SK-N-SH (cell line): Measurements from ENCODE around the gene GPN2. TPM values are rescaled to one million over a fixed set of nuclear protein-coding genes. Genes with fewer than 3 reads are reported as not detected.

Experiments used
- EP300 ChIP-seq, 2 experiments: IDR thresholded peaks; 2 replicates each; pipeline versions ENCODE4 v1.4.0 to v1.6.1; 2012; ENCODE audit warnings: borderline replicate concordance in 1 of 2, low read depth in 1 of 2, low read length in 1 of 2
- EZH2phosphoT487 ChIP-seq: fragments of 200-600 bp; sonication (generic); IDR thresholded peaks from 2 replicates; pipeline ENCODE4 v1.6.1; 2017; ENCODE audit warnings: low read depth, mixed run types, mild to moderate bottlenecking, antibody characterized with exemption, moderate library complexity, borderline replicate concordance
- FOSL2 ChIP-seq: IDR thresholded peaks from 2 replicates; pipeline ENCODE4 v1.4.0; 2012; ENCODE audit warnings: low read depth, mild to moderate bottlenecking, moderate library complexity, borderline replicate concordance
- FOXJ3 ChIP-seq: sonication (generic); formaldehyde crosslinking; IDR thresholded peaks from 2 replicates; pipeline ENCODE4 v1.5.1; 2020; ENCODE audit warnings: mild to moderate bottlenecking, missing genetic modification reagents
- FOXM1 ChIP-seq: IDR thresholded peaks from 2 replicates; pipeline ENCODE4 v1.4.0; 2012; ENCODE audit warnings: low read depth, mild to moderate bottlenecking
- NFIC ChIP-seq: IDR thresholded peaks from 2 replicates; pipeline ENCODE4 v1.4.0; 2012; ENCODE audit warnings: borderline replicate concordance
- NRF1 ChIP-seq: IDR thresholded peaks from 2 replicates; pipeline ENCODE4 v1.6.1; 2012; ENCODE audit warnings: low read depth, mild to moderate bottlenecking, low read length
- PBX3 ChIP-seq: IDR thresholded peaks from 2 replicates; pipeline ENCODE4; 2012
- POLR2AphosphoS5 ChIP-seq: IDR thresholded peaks from 2 replicates; pipeline ENCODE4 v1.6.1; 2012; ENCODE audit warnings: low read depth, low read length
- RAD21 ChIP-seq: IDR thresholded peaks from 2 replicates; pipeline ENCODE4 v1.6.1; 2012; ENCODE audit warnings: mild to moderate bottlenecking, low read length
- RCOR1 ChIP-seq: fragments of 150-350 bp; IDR thresholded peaks from 2 replicates; pipeline ENCODE4 v1.6.1; 2017; ENCODE audit warnings: antibody characterized with exemption, low read length
- REST ChIP-seq: IDR thresholded peaks from 2 replicates; pipeline ENCODE4 v1.6.1; 2012; ENCODE audit warnings: mild to moderate bottlenecking, low read depth, low read length, moderate library complexity
- RFX5 ChIP-seq: IDR thresholded peaks from 2 replicates; pipeline ENCODE4 v1.6.1; 2012; ENCODE audit warnings: mild to moderate bottlenecking, improper control_type of control experiment, low read length
- RXRA ChIP-seq: IDR thresholded peaks from 2 replicates; pipeline ENCODE4 v1.4.0; 2012; ENCODE audit warnings: low read depth, mild to moderate bottlenecking, borderline replicate concordance
- SMC3 ChIP-seq: IDR thresholded peaks from 2 replicates; pipeline ENCODE4 v1.6.1; 2012; ENCODE audit warnings: low read depth, low read length, improper control_type of control experiment
- TCF12 ChIP-seq: IDR thresholded peaks from 2 replicates; pipeline ENCODE4 v1.4.0; 2012
- TEAD4 ChIP-seq: IDR thresholded peaks from 2 replicates; pipeline ENCODE4 v1.4.0; 2012; ENCODE audit warnings: mild to moderate bottlenecking, borderline replicate concordance; ENCODE audit not compliant: insufficient read depth
- YY1 ChIP-seq: IDR thresholded peaks from 2 replicates; pipeline ENCODE4 v1.4.0; 2012; ENCODE audit warnings: low read depth, mild to moderate bottlenecking
- polyA plus RNA-seq, 3 experiments: library from polyadenylated mRNA; depleted of rRNA; stranded (reverse); fragments of >200 nt; gene quantifications; 2 replicates each; pipeline ENCODE4 v1.2.3, GENCODE V29; 2012
- TF ChIP-seq, protein P1 (sequence below): IDR thresholded peaks from 2 replicates; pipeline ENCODE4 v1.4.0; 2012; ENCODE audit warnings: low read depth
- TF ChIP-seq, protein P2 (sequence below): fragments of 150-350 bp; IDR thresholded peaks from 2 replicates; pipeline ENCODE4 v1.6.1; 2017; ENCODE audit warnings: antibody characterized with exemption, low read length, low read depth, borderline replicate concordance
- TF ChIP-seq, protein P3 (sequence below): IDR thresholded peaks from 2 replicates; pipeline ENCODE4 v1.4.0; 2012; ENCODE audit warnings: low read depth, borderline replicate concordance

The GPN2 gene
- polyA plus RNA-seq, 1 of the 3 experiments (the other 2 are of a cell fraction), result 24.0 TPM

DNA sequence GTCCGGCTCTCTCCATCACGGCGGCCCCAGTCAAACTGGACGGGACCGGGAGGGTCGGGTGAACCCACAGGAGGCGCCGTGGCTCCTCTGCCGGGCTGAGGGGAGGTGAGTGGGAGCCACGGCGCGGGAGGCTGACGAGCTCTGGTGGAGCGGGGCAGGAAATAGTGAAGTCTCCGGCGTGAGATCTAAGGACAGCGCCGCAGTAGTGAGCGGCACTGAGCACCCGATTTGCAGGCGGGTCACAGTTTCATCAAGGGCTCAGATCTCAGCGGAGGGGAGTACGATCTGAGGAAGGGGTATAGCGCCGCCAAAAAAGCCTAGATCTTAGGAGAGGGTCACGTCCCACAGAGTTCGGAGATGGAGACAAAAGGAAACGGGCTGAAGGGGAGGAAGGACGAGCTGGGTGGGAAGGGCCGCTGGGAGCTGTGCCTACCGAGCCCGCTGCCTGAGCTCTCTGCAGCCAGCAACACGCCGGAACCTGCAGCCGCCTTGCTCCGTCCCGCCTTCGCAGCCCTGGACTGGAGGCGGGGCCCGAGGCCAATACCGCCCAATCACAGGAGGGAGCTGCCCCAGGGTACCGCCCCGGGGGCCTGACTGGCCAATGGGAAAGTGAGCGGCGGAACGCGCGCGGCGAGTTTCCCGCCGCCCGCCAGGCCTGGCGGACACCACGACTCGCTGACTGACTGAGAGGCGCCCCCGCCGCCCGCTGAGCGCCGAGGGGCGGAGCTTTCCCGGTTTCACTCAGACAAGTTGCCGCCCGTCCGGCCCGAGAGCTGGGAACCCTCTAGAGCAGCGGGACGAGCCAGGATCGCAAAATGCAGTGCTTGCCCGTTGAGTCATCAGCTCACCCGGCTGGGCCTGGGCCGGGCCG, 25.2 kb downstream of the GPN2 start (continued):
- no peak for TF ChIP-seq TEAD4
- no peak for TF ChIP-seq SMC3
- no peak; the same call in 1 of the 2 replicates for TF ChIP-seq YY1
- no peak for TF ChIP-seq RCOR1
- no peak for TF ChIP-seq NFIC
- TF ChIP-seq REST, result no peak
- peak; percentile 59; the same call in 1 of the 2 replicates for TF ChIP-seq RFX5
- TF ChIP-seq, protein P1, sequence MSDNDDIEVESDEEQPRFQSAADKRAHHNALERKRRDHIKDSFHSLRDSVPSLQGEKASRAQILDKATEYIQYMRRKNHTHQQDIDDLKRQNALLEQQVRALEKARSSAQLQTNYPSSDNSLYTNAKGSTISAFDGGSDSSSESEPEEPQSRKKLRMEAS, result peak; percentile 63; the same call in 1 of the 2 replicates
- TF ChIP-seq EP300 (IDR thresholded peaks at IDR 0.05; ENCODE audit: borderline replicate concordance in 1 of 2, low read depth in 1 of 2, low read length in 1 of 2), result 0 out of 4 replicates have a peak, but pooled peaks of 1 of the 2 experiments have one; percentile 21
- TF ChIP-seq PBX3, result peak; percentile 93
- no peak for TF ChIP-seq NRF1
- TF ChIP-seq FOSL2, result peak; percentile 77; the same call in 1 of the 2 replicates
- TF ChIP-seq POLR2AphosphoS5, result peak; percentile 89
- TF ChIP-seq, protein P2, sequence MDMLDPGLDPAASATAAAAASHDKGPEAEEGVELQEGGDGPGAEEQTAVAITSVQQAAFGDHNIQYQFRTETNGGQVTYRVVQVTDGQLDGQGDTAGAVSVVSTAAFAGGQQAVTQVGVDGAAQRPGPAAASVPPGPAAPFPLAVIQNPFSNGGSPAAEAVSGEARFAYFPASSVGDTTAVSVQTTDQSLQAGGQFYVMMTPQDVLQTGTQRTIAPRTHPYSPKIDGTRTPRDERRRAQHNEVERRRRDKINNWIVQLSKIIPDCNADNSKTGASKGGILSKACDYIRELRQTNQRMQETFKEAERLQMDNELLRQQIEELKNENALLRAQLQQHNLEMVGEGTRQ, result no peak
- TF ChIP-seq, protein P3, sequence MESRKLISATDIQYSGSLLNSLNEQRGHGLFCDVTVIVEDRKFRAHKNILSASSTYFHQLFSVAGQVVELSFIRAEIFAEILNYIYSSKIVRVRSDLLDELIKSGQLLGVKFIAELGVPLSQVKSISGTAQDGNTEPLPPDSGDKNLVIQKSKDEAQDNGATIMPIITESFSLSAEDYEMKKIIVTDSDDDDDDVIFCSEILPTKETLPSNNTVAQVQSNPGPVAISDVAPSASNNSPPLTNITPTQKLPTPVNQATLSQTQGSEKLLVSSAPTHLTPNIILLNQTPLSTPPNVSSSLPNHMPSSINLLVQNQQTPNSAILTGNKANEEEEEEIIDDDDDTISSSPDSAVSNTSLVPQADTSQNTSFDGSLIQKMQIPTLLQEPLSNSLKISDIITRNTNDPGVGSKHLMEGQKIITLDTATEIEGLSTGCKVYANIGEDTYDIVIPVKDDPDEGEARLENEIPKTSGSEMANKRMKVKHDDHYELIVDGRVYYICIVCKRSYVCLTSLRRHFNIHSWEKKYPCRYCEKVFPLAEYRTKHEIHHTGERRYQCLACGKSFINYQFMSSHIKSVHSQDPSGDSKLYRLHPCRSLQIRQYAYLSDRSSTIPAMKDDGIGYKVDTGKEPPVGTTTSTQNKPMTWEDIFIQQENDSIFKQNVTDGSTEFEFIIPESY, result no peak
- TF ChIP-seq RXRA, result no peak
- no peak for TF ChIP-seq FOXM1
- TF ChIP-seq FOXJ3 (CRISPR knock-in tag), result no peak
- TF ChIP-seq EZH2phosphoT487, result no peak
- TF ChIP-seq RAD21, result no peak
- peak; percentile 50; the same call in 1 of the 2 replicates for TF ChIP-seq TCF12
